Measurements from ENCODE around the gene ORMDL2.

GRCh38 chr12:55828357-55828756 is 10.5 kb downstream of the ORMDL2 start:
- no peak for TF ChIP-seq CTCF (IDR thresholded peaks at IDR 0.05)
- no peak for TF ChIP-seq ZFX (IDR thresholded peaks at IDR 0.05; ENCODE audit: borderline replicate concordance)
